Measurements from ENCODE around the gene SPTSSB. TPM values are rescaled to one million over a fixed set of nuclear protein-coding genes. Genes with fewer than 3 reads are reported as not detected.

SPTSSB gene
- total RNA-seq, 2 donors from 2014 or later: not detected

DNA sequence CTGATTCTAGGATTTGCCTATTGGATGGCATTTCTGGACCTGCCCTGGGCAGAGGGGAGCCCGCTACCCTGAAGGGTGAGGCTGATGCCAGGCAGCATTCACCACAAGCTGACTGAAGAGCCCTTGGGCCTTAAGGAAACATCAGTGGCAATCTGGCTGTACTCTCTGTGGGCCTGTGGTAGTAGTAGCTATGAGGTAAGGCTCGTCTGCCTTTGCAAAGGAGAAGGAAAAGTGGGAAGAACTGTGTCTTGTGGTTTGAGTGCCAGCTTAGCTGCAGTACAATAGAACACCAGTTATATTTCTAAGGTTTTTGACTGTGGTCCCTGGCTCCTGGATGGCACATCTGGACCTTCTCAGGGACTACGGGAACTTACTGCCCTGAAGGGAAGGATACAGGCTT is 51.5 kb downstream of the SPTSSB start:
- H3K36me3 ChIP-seq: no peaks in the 10 kb centered on the region
- no peaks in the 10 kb centered on the region for H3K27me3 ChIP-seq (replicated peaks; ENCODE audit: insufficient read depth)
- no peak overlapping the region for H3K4me3 ChIP-seq
- peaks cover 9% of the 10 kb centered on the region for H3K9me3 ChIP-seq
- H3K27ac ChIP-seq: no peak overlapping the region
- no peak for ATAC-seq (ENCODE audit: insufficient number of reproducible peaks, low FRiP score, low read depth)
- DNase-seq (ENCODE audit: low spot score): no peak
- TF ChIP-seq, protein P1, sequence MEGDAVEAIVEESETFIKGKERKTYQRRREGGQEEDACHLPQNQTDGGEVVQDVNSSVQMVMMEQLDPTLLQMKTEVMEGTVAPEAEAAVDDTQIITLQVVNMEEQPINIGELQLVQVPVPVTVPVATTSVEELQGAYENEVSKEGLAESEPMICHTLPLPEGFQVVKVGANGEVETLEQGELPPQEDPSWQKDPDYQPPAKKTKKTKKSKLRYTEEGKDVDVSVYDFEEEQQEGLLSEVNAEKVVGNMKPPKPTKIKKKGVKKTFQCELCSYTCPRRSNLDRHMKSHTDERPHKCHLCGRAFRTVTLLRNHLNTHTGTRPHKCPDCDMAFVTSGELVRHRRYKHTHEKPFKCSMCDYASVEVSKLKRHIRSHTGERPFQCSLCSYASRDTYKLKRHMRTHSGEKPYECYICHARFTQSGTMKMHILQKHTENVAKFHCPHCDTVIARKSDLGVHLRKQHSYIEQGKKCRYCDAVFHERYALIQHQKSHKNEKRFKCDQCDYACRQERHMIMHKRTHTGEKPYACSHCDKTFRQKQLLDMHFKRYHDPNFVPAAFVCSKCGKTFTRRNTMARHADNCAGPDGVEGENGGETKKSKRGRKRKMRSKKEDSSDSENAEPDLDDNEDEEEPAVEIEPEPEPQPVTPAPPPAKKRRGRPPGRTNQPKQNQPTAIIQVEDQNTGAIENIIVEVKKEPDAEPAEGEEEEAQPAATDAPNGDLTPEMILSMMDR (IDR thresholded peaks at IDR 0.05): no peak
- no peaks in the 10 kb centered on the region for H3K4me1 ChIP-seq (ENCODE audit: control insufficient read depth in 1 of 2, low read depth in 2 of 2)

DNA sequence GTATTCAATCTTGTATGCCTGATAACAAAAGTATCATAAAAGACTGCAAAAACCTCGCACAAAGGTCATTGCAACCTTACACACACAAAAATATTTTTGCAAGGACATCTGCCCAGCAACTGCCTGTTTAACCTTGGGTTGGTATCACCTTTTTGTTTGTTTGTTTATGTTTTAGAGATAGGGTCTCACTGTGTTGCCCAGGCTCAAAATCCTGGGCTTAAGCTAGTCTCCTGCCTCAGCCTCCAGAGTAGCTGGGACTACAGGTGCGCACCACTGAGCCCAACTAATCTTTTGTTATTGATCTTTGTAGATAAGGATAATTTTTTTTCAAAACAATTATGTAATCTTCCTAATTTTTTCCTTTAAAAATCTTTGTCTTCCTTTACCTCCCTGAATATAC is 54.2 kb downstream of the SPTSSB start:
- no peaks in the 10 kb centered on the region for H3K36me3 ChIP-seq
- peaks cover 9% of the 10 kb centered on the region for H3K9me3 ChIP-seq
- H3K27ac ChIP-seq: no peak overlapping the region
- TF ChIP-seq, protein P1 (IDR thresholded peaks at IDR 0.05): no peak
- no peaks in the 10 kb centered on the region for H3K27me3 ChIP-seq (replicated peaks; ENCODE audit: insufficient read depth)
- no peaks in the 10 kb centered on the region for H3K4me1 ChIP-seq (ENCODE audit: control insufficient read depth in 1 of 2, low read depth in 2 of 2)
- no peak for ATAC-seq (ENCODE audit: insufficient number of reproducible peaks, low FRiP score, low read depth)
- H3K4me3 ChIP-seq: no peak overlapping the region
- no peak for DNase-seq (ENCODE audit: low spot score)

DNA sequence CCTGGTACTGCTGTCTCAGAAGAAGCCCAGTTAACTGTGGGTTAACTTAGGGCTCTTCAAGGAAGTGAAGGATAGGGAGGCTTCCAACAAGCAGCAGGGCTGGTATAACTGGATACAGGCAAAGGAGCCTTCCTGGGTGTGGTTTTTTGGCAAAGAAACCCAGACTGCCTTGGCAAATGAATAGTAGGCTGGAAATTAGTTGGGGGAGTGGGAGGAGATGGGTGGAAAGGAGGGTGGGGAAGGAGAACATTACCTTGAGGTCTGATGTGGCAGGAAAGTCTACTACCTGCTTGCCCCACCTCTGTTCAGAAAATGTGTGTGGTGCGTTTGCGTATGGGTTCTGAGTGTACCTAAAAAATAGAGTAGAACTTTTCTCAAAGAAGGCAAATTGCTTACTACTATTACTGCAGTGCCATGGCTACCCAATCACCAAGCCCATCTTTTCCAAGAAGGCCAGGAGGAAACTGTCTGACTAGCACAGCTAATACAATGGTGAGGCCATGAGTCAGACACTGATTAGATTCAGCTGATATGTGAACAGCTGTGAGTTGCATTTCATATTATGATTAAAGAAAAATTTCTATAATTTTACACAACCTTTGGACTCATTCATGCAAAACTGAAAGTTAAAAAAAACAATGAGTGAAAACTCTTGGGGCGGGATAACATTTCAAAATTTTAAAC is 55.2 kb downstream of the SPTSSB start:
- no peaks in the 10 kb centered on the region for H3K27me3 ChIP-seq (replicated peaks; ENCODE audit: insufficient read depth)
- ATAC-seq (ENCODE audit: insufficient number of reproducible peaks, low FRiP score, low read depth): no peak
- no peaks in the 10 kb centered on the region for H3K36me3 ChIP-seq
- no peak overlapping the region for H3K4me3 ChIP-seq
- TF ChIP-seq, protein P1 (IDR thresholded peaks at IDR 0.05): no peak
- DNase-seq (ENCODE audit: low spot score): no peak
- no peaks in the 10 kb centered on the region for H3K4me1 ChIP-seq (ENCODE audit: control insufficient read depth in 1 of 2, low read depth in 2 of 2)
- H3K27ac ChIP-seq: no peak overlapping the region
- peaks cover 7% of the 10 kb centered on the region for H3K9me3 ChIP-seq

DNA sequence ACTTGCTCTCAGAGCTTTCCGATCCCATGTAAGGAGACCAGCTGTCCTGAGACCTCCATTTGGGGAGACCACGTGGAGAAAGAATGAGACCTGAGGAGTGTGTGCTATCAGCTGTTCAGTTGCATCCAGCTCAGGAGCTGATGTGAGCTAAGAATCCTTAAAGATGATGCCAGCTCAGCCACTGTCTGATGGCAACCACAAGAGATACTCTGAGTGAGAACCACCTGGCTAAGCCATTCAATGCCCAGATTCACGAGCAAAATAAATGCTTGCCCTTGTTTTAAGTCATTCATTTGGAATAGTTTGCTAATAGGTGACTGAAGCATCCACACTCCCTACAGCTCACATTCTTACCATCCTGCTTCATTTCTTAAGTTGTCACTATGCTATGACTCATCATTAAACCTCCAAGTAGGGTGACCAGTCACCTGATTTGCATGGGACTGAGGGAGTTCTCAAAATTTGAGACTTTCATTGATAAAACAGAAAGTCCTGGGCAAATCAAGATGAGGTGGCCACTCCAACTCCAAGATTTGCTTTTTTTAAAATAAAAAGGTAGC is 56.4 kb downstream of the SPTSSB start:
- ATAC-seq (ENCODE audit: insufficient number of reproducible peaks, low FRiP score, low read depth) (no peak), DNase-seq (ENCODE audit: low spot score) (no peak)
- TF ChIP-seq, protein P1 (IDR thresholded peaks at IDR 0.05): no peak
- H3K36me3 ChIP-seq: no peaks in the 10 kb centered on the region
- H3K4me3 ChIP-seq: no peak overlapping the region
- H3K9me3 ChIP-seq: no peaks in the 10 kb centered on the region
- no peaks in the 10 kb centered on the region for H3K4me1 ChIP-seq (ENCODE audit: control insufficient read depth in 1 of 2, low read depth in 2 of 2)
- no peak overlapping the region for H3K27ac ChIP-seq
- no peaks in the 10 kb centered on the region for H3K27me3 ChIP-seq (replicated peaks; ENCODE audit: insufficient read depth)

DNA sequence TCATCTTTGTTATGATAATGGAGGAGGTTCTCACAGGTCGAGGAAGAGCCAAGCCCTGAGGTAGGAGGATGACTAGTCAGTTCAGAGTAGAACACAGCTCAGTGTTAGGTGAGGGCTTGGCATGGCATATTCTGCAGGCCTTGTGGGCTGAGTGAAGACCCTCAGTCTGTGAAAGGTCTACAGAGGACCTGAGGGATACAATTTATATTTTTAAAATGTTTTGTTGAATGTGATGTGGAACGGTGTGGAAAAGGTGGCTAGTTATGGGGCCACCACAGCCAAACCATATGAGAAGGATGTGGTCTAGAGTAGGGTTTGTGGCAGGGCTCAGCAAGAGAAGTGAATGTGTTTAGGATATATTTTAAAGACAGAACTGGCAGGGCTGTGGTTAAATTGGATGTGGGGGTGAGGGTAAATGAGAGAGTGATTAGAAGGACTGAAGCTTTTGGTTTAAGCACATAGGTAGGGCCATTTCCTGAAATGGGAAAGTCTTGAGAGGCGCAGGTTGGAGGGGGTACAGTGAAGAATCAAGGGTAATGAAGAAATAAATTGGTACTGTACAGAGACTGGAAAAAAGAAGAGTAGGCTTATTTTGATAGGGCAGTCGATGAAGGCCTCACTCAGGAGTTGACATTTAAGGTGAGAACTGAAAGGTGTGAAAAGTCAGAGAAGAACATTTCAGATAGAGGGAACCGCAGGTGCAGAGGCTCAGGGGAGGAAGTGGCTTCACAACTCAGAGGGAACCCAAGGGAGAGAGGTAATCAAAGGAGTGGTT is 60.5 kb downstream of the SPTSSB start:
- Histone ChIP-seq H3K27ac (no peak overlapping the region), H3K9me3 (no peaks in the 10 kb centered on the region), H3K27me3 (replicated peaks; ENCODE audit: insufficient read depth) (no peaks in the 10 kb centered on the region), H3K36me3 (no peaks in the 10 kb centered on the region), H3K4me1 (ENCODE audit: control insufficient read depth in 1 of 2, low read depth in 2 of 2) (no peaks in the 10 kb centered on the region), H3K4me3 (no peak overlapping the region)
- ATAC-seq (ENCODE audit: insufficient number of reproducible peaks, low FRiP score, low read depth) (no peak), DNase-seq (ENCODE audit: low spot score) (no peak)
- TF ChIP-seq, protein P1 (IDR thresholded peaks at IDR 0.05): no peak

All from thoracic aorta (tissue), 2 donors.